GM12865 (cell line): ENCODE measurements around the gene PLEKHF1.

Experiments used
- DNase-seq: peaks from one replicate; pipeline ENCODE4 v3.0.0; 2010; ENCODE audit warnings: low read depth
- H3K4me3 ChIP-seq: 2 replicates; pipeline ENCODE4 v1.5.1; 2011; ENCODE audit warnings: mild to moderate bottlenecking, low read depth, low read length, control low read depth
- CTCF ChIP-seq: IDR thresholded peaks from 2 replicates; pipeline ENCODE4 v1.5.1; 2011; ENCODE audit warnings: low read length, control low read depth, low read depth, inconsistent platforms; ENCODE audit not compliant: insufficient read depth; ENCODE audit errors: missing control alignments

Gene PLEKHF1

GRCh38 chr19:29674374-29675119 lies 9.3 kb downstream of the PLEKHF1 start:
- H3K4me3 ChIP-seq = no peak overlapping the region
- no peak for DNase-seq
- no peak for TF ChIP-seq CTCF

- no peak for TF ChIP-seq CTCF
- H3K4me3 ChIP-seq = no peak overlapping the region
- no peak for DNase-seq
Observed at GRCh38 chr19:29675120-29675649, 9.9 kb downstream of the PLEKHF1 start.

GRCh38 chr19:29675650-29676186 lies 10.5 kb downstream of the PLEKHF1 start:
- TF ChIP-seq CTCF = no peak
- no peak for DNase-seq
- no peak overlapping the region for H3K4me3 ChIP-seq

GRCh38 chr19:29676586-29676985 lies 11.3 kb downstream of the PLEKHF1 start:
- no peak for TF ChIP-seq CTCF
- no peak overlapping the region for H3K4me3 ChIP-seq
- no peak for DNase-seq

- DNase-seq = no peak
- H3K4me3 ChIP-seq = no peak overlapping the region
- no peak for TF ChIP-seq CTCF
Observed at GRCh38 chr19:29677001-29677817, 11.9 kb downstream of the PLEKHF1 start.

- H3K4me3 ChIP-seq = no peak overlapping the region
- no peak for TF ChIP-seq CTCF
- DNase-seq = no peak
Observed at GRCh38 chr19:29678484-29679106, 13.3 kb downstream of the PLEKHF1 start.
